GM12891 (cell line): ENCODE results near the gene KLRC4.

Experiments used
- PAX5 ChIP-seq: IDR thresholded peaks from 2 replicates; pipeline ENCODE4 v1.6.1; 2011; ENCODE audit warnings: low read length, moderate library complexity, mild to moderate bottlenecking; ENCODE audit not compliant: insufficient read depth, severe bottlenecking
- POLR2A ChIP-seq: IDR thresholded peaks from 2 replicates; pipeline ENCODE4 v1.6.1; 2011; ENCODE audit warnings: low read depth, low read length, control low read depth
- POLR2AphosphoS5 ChIP-seq: IDR thresholded peaks from 2 replicates; pipeline ENCODE4 v1.6.1; 2011; ENCODE audit warnings: low read depth, low read length, control low read depth
- SPI1 ChIP-seq: IDR thresholded peaks from 2 replicates; pipeline ENCODE4 v1.6.1; 2011; ENCODE audit warnings: low read depth, low read length, control low read depth
- TAF1 ChIP-seq: IDR thresholded peaks from 2 replicates; pipeline ENCODE4 v1.6.1; 2011; ENCODE audit warnings: low read depth, low read length, control low read depth

DNA sequence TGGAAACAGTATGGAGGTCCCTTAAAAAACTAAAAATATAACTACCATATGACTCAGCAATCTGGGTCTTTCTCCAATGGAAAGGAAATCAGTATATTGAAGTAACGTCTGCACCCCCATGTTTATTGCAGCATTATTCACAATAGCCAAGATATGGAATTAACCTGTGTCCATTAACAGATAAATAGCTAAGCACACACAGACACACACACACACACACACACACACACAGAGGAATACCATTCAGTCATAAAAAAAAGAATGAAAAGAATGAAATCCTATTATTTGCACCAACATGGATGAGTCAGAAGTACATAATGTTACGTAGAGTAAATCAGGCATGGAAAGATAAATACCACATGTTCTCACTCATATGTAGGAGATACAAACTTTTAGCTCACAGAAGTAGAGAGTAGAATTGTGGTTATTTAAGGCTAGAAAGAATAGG, 24.4 kb downstream of the KLRC4 start:
- no peak for TF ChIP-seq POLR2A
- TF ChIP-seq SPI1, result no peak
- no peak for TF ChIP-seq POLR2AphosphoS5
- no peak for TF ChIP-seq PAX5
- no peak for TF ChIP-seq TAF1
